HepG2 (cell line): ENCODE measurements around the gene CAPN9. TPM values are rescaled to one million over a fixed set of nuclear protein-coding genes. Genes with fewer than 3 reads are reported as not detected.
"Not testable (repeated sequence)": the region's sequence is repeated elsewhere in the genome, so short reads cannot be mapped to it uniquely, and the experiment has no call there.

ENCODE experiments used
- ATAC-seq: fragments of 200-7000 bp; cut with Tn5 transposase; 3 replicates; pipeline ENCODE4 v1.9.1; 2020; ENCODE audit warnings: mild to moderate bottlenecking, moderate library complexity
- BruUV-seq: library from RNA; stranded (reverse); fragments of 400-500 nt; replicated peaks from 2 replicates; lab custom pipeline; 2021; lab: Mats Ljungman, UMichigan
- CTCF ChIA-PET: fragments of 300-600 bp; formaldehyde crosslinking; extraction: SDS; loops from one replicate; lab custom pipeline; 2021; ENCODE audit warnings: low total read pairs, inconsistent platforms, low intra/inter-chr PET ratio; lab: Yijun Ruan, JAX
- POLR2A ChIA-PET: fragments of 350-600 bp; sonication (Branson Sonifier 250); formaldehyde crosslinking; loops from one replicate; lab custom pipeline; 2020; ENCODE audit warnings: antibody characterized with exemption, inconsistent platforms; lab: Yijun Ruan, JAX
- DNase-seq: peaks from one replicate; pipeline ENCODE4 v3.0.0-alpha.2; 2015; ENCODE audit warnings: low spot score
- FAIRE-seq: peaks from 3 replicates; lab custom pipeline; 2011; peaks lifted over from hg19 to GRCh38; lab: Jason Lieb, UNC
- H2AFZ ChIP-seq: one replicate; pipeline ENCODE4 v1.6.1; 2011; ENCODE audit warnings: low read length, inconsistent platforms
- H3K27ac ChIP-seq: fragments of 300-600 bp; 3 replicates; pipeline ENCODE4 v1.8.0; 2011; ENCODE audit warnings: mixed run types, mild to moderate bottlenecking, mixed read lengths, low read length, inconsistent platforms; ENCODE audit not compliant: insufficient read depth; ENCODE audit errors: extremely low read length
- H3K27me3 ChIP-seq, 2 experiments: fragments of 200-600 bp in 1 of 2; 2 replicates in 1 of 2; 3 replicates in 1 of 2; pipeline versions ENCODE4 v1.6.0 to v1.8.0; 2011; ENCODE audit warnings: low read length in 2 of 2, mild to moderate bottlenecking in 2 of 2, moderate library complexity in 2 of 2, inconsistent platforms in 1 of 2; ENCODE audit not compliant: insufficient read depth in 2 of 2, control insufficient read depth in 1 of 2
- H3K36me3 ChIP-seq, 2 experiments: fragments of 200-600 bp in 1 of 2; replicated peaks in 1 of 2; 2 replicates in 1 of 2; 3 replicates in 1 of 2; pipeline versions ENCODE4 v1.5.1 to v1.8.0; 2011; ENCODE audit warnings: low read length in 2 of 2, inconsistent platforms in 1 of 2; ENCODE audit not compliant: insufficient read depth in 2 of 2, control insufficient read depth in 1 of 2
- H3K4me1 ChIP-seq: 2 replicates; pipeline ENCODE4 v1.5.1; 2012; ENCODE audit warnings: low read length, inconsistent platforms; ENCODE audit not compliant: insufficient read depth
- H3K4me2 ChIP-seq: 2 replicates; pipeline ENCODE4 v1.6.0; 2011; ENCODE audit warnings: low read depth, low read length, inconsistent platforms
- H3K4me3 ChIP-seq, 3 experiments: fragments of 200-600 bp in 1 of 3; sonication (generic), shearing (Covaris generic) in 1 of 3; replicated peaks in 1 of 3; 2 replicates each; pipeline ENCODE4 v1.5.1; 2011 to 2016; ENCODE audit warnings: low read length in 3 of 3, inconsistent platforms in 2 of 3, low read depth in 2 of 3, mild to moderate bottlenecking in 2 of 3, control low read depth in 1 of 3, mixed read lengths in 1 of 3; ENCODE audit not compliant: insufficient read depth in 1 of 3
- H3K79me2 ChIP-seq: one replicate; pipeline ENCODE4 v1.6.1; 2011; ENCODE audit warnings: low read length, inconsistent platforms; ENCODE audit not compliant: insufficient read depth
- H3K9ac ChIP-seq: 2 replicates; pipeline ENCODE4 v1.6.0; 2011; ENCODE audit warnings: mild to moderate bottlenecking, low read depth, low read length, inconsistent platforms; ENCODE audit not compliant: insufficient read depth
- H3K9me3 ChIP-seq: 2 replicates; pipeline ENCODE4 v1.5.1; 2012; ENCODE audit warnings: mild to moderate bottlenecking, low read length
- H4K20me1 ChIP-seq: 2 replicates; pipeline ENCODE4 v1.6.0; 2011; ENCODE audit warnings: inconsistent platforms, mild to moderate bottlenecking, low read length, moderate library complexity; ENCODE audit not compliant: insufficient read depth
- ATF7 ChIP-seq, 2 experiments: fragments of 450-650 bp in 1 of 2; sonication (generic) in 1 of 2; formaldehyde crosslinking in 1 of 2; IDR thresholded peaks; 2 replicates each; pipeline versions ENCODE4 v1.4.0 to v1.6.1; 2016 to 2020; ENCODE audit warnings: antibody characterized with exemption in 1 of 2, mild to moderate bottlenecking in 1 of 2, missing genetic modification reagents in 1 of 2
- SETDB1 ChIP-seq: sonication (generic); formaldehyde crosslinking; IDR thresholded peaks from 2 replicates; pipeline ENCODE4 v1.5.1; 2020; ENCODE audit warnings: missing genetic modification reagents, mild to moderate bottlenecking, borderline replicate concordance
- ZNF280D ChIP-seq: sonication (generic); formaldehyde crosslinking; IDR thresholded peaks from 2 replicates; pipeline ENCODE4 v1.5.1; 2020; ENCODE audit warnings: mild to moderate bottlenecking, missing genetic modification reagents
- WGBS: methylation state at CpG from one replicate; pipeline ENCODE4 v1.1.6; 2017; ENCODE audit warnings: low lambda C conversion rate; 5-methylcytosine and 5-hydroxymethylcytosine counted together
- in situ Hi-C: cut with HindIII; loops from 2 replicates; pipeline ENCODE4 v1.10.0; 2017; ENCODE audit warnings: low pct_unique_long_range_greater_than_20kb; ENCODE audit not compliant: extremely low pct_ligation_motif_present
- intact Hi-C: fragments of 100-400 bp; cut with micrococcal nuclease; formaldehyde crosslinking; loops from one replicate; pipeline ENCODE4 v1.10.0; 2022; ENCODE audit not compliant: unreplicated experiment
- polyA plus RNA-seq, 8 experiments: library from polyadenylated mRNA; depleted of rRNA in 3 of 8; stranded (reverse) in 7 of 8; unstranded in 1 of 8; fragments of >200 nt; fragmentation: Illumina TruSeq in 4 of 8; extraction: Trizol in 4 of 8; gene quantifications; 2 replicates each; pipeline versions ENCODE4 v1.2.1 to v1.2.3, GENCODE V29; 2011 to 2016; ENCODE audit warnings: low read depth in 4 of 8, missing spikeins in 1 of 8, mixed read lengths in 1 of 8; ENCODE audit not compliant: insufficient read depth in 1 of 8
- total RNA-seq, 5 experiments: library from RNA; depleted of rRNA; stranded (reverse); fragments of >200 nt; fragmentation: Illumina TruSeq; extraction: Trizol; gene quantifications; 2 replicates each; pipeline ENCODE4 v1.2.3, GENCODE V29; 2016; ENCODE audit warnings: low read depth in 1 of 5

Gene CAPN9
- total and polyA plus RNA-seq, 2 of the 13 experiments (the other 11 are each of a cell fraction or from before 2014, with no cell fraction given): 0.04 to 0.31 TPM

- H3K27ac ChIP-seq; ATAC-seq; H3K27me3 ChIP-seq; H3K4me3 ChIP-seq; H4K20me1 ChIP-seq; FAIRE-seq; intact Hi-C loops; BruUV-seq; DNase-seq; H3K9ac ChIP-seq; H2AFZ ChIP-seq; CTCF ChIA-PET; TF ChIP-seq ATF7 (IDR thresholded peaks at IDR 0.05): not testable (repeated sequence)
- H3K9me3 ChIP-seq: peaks cover 26% of the 10 kb centered on the region
- H3K4me1 ChIP-seq: peaks cover 45% of the 10 kb centered on the region
- 75% methylated on average over 1 of the region's 3 CpGs for WGBS
- TF ChIP-seq ATF7 (CRISPR knock-in tag; IDR thresholded peaks at IDR 0.05) (0 out of 2 replicates have a peak, but pooled peaks have one; percentile 25), ZNF280D (peak; percentile 66; the same call in 1 of the 2 replicates), SETDB1 (peak; percentile 82; the same call in 1 of the 2 replicates)
- TF ChIP-seq, all 625 proteins: peak for 3; not testable (repeated sequence) for 622
- H3K79me2 ChIP-seq, H3K36me3 ChIP-seq, in situ Hi-C loops, H3K4me2 ChIP-seq, POLR2A ChIA-PET: not testable (repeated sequence)
Measured at GRCh38 chr1:230721849-230722522, 25.2 kb upstream of the CAPN9 start.
